DND-41 (cell line): ENCODE data around the gene COPA.

Experiments used
- EZH2 ChIP-seq: IDR thresholded peaks from 3 replicates; pipeline ENCODE4 v1.6.1; 2012; ENCODE audit warnings: borderline replicate concordance, low read depth, mild to moderate bottlenecking, moderate library complexity, low read length, inconsistent platforms; ENCODE audit not compliant: severe bottlenecking
- TF ChIP-seq, protein P1 (sequence below): IDR thresholded peaks from 2 replicates; pipeline ENCODE4 v1.5.1; 2012; ENCODE audit warnings: borderline replicate concordance, low read length, moderate library complexity, mild to moderate bottlenecking; ENCODE audit not compliant: poor library complexity, severe bottlenecking; ENCODE audit errors: extremely low read depth

DNA sequence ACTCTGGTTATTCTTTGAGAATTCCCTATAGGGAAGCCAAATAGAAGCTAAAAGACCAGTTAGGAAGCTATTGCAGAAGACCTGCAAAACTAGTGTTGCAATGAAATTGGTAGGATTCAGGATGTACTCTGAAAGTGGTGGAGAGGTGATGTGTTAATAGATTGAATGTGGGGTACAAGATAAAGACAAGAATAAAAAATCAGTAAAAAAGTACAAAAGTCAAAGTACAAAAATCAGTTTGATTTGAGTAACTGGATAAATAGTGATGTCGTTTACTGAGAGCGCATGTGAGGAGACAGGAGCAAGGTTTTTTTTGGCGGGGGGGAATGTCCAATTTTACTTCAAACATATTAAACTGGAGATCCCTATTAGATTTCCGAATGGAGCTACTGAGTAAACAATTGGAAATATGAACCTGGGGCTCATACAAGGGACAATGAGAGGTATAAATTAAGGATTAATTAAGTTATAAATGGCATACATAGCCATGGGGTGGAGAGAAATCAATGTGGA, 78.2 kb downstream of the COPA start:
- TF ChIP-seq EZH2: no peak
- TF ChIP-seq, protein P1, sequence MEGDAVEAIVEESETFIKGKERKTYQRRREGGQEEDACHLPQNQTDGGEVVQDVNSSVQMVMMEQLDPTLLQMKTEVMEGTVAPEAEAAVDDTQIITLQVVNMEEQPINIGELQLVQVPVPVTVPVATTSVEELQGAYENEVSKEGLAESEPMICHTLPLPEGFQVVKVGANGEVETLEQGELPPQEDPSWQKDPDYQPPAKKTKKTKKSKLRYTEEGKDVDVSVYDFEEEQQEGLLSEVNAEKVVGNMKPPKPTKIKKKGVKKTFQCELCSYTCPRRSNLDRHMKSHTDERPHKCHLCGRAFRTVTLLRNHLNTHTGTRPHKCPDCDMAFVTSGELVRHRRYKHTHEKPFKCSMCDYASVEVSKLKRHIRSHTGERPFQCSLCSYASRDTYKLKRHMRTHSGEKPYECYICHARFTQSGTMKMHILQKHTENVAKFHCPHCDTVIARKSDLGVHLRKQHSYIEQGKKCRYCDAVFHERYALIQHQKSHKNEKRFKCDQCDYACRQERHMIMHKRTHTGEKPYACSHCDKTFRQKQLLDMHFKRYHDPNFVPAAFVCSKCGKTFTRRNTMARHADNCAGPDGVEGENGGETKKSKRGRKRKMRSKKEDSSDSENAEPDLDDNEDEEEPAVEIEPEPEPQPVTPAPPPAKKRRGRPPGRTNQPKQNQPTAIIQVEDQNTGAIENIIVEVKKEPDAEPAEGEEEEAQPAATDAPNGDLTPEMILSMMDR: no peak
